SK-N-MC (cell line): ENCODE measurements around the gene FREM1.

Experiments
- EZH2 ChIP-seq: fragments of 200-600 bp; sonication (generic); IDR thresholded peaks from one replicate; pipeline ENCODE4 v1.6.1; 2017; ENCODE audit warnings: antibody characterized with exemption
- FOXP2 ChIP-seq: optimal IDR thresholded peaks from 2 replicates; pipeline ENCODE3; 2011; ENCODE audit warnings: mild to moderate bottlenecking, moderate library complexity; ENCODE audit not compliant: insufficient read depth; ENCODE audit errors: extremely low read length, control extremely low read depth
- POLR2AphosphoS5 ChIP-seq: IDR thresholded peaks from 2 replicates; pipeline ENCODE4 v1.6.1; 2012; ENCODE audit warnings: mild to moderate bottlenecking, low read depth, low read length, borderline replicate concordance

- TF ChIP-seq EZH2 (no peak), POLR2AphosphoS5 (no peak), FOXP2 (no peak)
Observed at GRCh38 chr9:14822666-14823065, 87.6 kb downstream of the FREM1 start.
